GM18861 (cell line): ENCODE results near the gene TMEM267.
"Not testable (repeated sequence)": the region's sequence is repeated elsewhere in the genome, so short reads cannot be mapped to it uniquely, and the experiment has no call there.

Experiments
- ATAC-seq: cut with Tn5 transposase; IDR thresholded peaks from one replicate; pipeline ENCODE4 v1.9.1; 2021; ENCODE audit not compliant: unreplicated experiment

Gene TMEM267

GRCh38 chr5:43410414-43410813, 73.3 kb downstream of the TMEM267 start:
- ATAC-seq = no peak

GRCh38 chr5:43409809-43410271, 73.8 kb downstream of the TMEM267 start:
- no peak for ATAC-seq

- not testable (repeated sequence) for ATAC-seq
Measured at GRCh38 chr5:43402524-43403066, 81.1 kb downstream of the TMEM267 start.

DNA sequence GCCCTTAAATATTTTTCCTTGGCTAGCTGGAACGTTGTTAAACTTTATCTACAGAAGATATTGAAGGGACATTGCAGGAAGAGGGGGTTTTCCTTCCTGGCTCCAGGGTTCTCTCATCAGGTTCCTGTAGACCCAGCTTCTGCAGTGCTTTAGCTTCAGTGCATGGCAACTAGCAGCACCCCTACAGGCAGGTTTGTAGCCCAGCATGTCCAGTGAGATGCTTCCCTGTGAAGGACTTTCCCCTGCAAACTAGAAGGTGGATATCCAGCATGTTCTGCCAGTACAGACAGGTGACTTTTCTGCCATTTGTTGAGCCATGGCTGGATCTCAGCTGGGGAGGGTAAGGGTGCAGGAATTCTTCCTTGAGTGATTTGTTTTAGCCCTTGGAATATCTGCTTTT, 81.8 kb downstream of the TMEM267 start:
- ATAC-seq = no peak

- no peak for ATAC-seq
Measured at GRCh38 chr5:43400082-43400481, 83.6 kb downstream of the TMEM267 start.

GRCh38 chr5:43396762-43397304, 86.8 kb downstream of the TMEM267 start:
- peak; percentile 95 for ATAC-seq
